Keratinocyte (primary cell): Measurements from ENCODE around the gene KCTD14.

Source experiments
- EZH2 ChIP-seq: IDR thresholded peaks from one replicate; pipeline ENCODE4 v1.6.1; 2012; ENCODE audit warnings: inconsistent platforms, mild to moderate bottlenecking, low read length, moderate library complexity
- TF ChIP-seq, protein P1 (sequence below), 3 experiments: IDR thresholded peaks in 1 of 3; conservative IDR thresholded peaks in 1 of 3; optimal IDR thresholded peaks in 1 of 3; 2 replicates in 2 of 3; 3 replicates in 1 of 3; pipeline versions ENCODE3 to v1.5.1; 2011; ENCODE audit warnings: low read length in 3 of 3, mild to moderate bottlenecking in 3 of 3, moderate library complexity in 2 of 3, control low read depth in 1 of 3, inconsistent platforms in 1 of 3; ENCODE audit not compliant: insufficient read depth in 2 of 3; ENCODE audit errors: extremely low read depth in 1 of 3

DNA sequence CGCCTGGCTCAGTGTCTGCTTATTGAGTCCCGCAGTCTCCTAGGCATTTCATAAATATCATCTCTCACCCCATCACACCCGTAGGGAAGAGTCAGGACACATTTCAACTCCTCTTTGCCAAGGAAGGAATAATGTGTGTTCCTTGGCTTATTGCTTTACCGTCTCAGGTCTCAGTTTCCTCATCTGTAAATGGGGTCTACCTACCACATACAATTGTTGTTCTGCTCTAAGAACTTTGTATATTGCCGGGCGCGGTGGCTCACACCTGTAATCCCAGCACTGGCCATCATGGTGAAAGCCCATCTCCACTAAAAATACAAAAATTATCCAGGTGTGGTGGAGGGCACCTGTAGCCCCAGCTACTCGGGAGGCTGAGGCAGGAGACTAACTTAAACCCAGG, 37.5 kb upstream of the KCTD14 start:
- TF ChIP-seq, protein P1, sequence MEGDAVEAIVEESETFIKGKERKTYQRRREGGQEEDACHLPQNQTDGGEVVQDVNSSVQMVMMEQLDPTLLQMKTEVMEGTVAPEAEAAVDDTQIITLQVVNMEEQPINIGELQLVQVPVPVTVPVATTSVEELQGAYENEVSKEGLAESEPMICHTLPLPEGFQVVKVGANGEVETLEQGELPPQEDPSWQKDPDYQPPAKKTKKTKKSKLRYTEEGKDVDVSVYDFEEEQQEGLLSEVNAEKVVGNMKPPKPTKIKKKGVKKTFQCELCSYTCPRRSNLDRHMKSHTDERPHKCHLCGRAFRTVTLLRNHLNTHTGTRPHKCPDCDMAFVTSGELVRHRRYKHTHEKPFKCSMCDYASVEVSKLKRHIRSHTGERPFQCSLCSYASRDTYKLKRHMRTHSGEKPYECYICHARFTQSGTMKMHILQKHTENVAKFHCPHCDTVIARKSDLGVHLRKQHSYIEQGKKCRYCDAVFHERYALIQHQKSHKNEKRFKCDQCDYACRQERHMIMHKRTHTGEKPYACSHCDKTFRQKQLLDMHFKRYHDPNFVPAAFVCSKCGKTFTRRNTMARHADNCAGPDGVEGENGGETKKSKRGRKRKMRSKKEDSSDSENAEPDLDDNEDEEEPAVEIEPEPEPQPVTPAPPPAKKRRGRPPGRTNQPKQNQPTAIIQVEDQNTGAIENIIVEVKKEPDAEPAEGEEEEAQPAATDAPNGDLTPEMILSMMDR (optimal IDR thresholded peaks at IDR 0.05 in 1 of 3, IDR thresholded peaks at IDR 0.05 in 1 of 3, conservative IDR thresholded peaks at IDR 0.05 in 1 of 3; ENCODE audit: extremely low read depth in 1 of 3, insufficient read depth in 2 of 3, low read length in 3 of 3), result no peak
- no peak for TF ChIP-seq EZH2
